SW480 (cell line): ENCODE data around the gene NELL1.

Experiments
- DNase-seq: peaks from one replicate; pipeline ENCODE4 v3.0.0-alpha.2; 2016; ENCODE audit warnings: low spot score

Gene NELL1

DNA sequence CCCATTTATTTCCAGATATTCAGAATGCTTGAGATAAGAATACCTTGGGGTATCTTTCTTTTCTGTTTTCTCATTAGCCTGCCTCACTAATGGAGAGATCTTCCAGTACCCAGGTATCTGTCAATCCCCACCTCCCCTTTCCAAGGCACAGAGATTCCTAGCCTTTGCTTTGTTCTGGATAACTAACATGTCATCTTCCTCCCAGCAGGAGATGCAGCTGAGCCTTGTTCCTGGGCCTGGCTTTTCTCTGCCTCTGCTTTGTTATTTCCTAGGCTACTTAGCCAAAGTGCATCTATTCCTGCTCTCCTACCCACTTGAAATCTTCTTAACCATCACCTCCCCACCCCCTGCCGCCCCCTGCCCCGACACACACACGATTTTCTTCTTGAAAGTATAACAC, 297.1 kb downstream of the NELL1 start:
- no peak for DNase-seq

DNA sequence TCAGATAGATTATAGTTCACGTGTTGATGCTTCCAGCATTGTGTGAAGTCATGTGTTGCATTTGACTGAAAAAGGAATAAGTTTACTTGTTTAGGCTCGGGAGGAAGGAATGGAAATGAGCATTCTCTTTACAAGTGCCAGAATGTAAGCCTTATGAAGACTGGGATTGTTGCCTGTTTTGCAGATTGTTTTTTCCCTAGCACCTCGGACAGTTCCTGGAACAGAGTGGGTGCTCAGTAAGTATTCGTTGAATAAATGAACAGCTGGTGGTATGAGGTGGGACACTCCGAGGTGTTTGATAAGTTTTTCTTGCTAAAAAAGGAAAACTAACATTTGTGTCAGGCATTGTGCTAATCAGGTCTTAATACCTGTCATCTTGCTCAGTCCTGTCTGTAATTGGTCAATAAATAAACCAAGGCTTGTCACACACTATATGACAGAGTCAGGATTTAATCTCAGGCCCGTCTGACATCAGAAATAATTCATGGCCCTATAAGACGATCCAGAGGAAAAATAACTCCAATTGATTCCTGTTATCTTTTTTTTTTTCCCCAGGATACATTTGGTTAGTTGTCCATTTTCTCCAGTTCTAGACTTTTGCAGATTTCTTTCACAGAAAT, 304.7 kb downstream of the NELL1 start:
- no peak for DNase-seq

DNA sequence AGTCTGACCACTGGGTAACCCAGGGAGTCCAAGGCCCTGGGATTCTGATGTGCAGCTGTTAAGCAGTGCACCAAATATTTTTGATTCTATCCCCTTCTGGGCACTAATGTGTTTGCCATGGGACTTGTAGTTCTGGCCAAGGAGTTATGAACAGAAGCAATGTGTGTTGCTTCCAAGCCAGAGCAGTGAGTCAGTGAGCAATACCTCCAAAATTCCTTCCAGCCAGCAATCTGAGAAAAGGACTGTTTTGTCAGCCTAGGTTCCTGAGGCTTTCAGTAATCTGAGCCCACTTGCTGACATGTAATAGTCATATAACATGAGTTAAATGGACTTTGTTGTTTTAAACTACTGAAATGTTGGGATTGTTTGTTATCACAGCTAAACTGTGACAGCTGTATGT, 311.4 kb downstream of the NELL1 start:
- DNase-seq = no peak

DNA sequence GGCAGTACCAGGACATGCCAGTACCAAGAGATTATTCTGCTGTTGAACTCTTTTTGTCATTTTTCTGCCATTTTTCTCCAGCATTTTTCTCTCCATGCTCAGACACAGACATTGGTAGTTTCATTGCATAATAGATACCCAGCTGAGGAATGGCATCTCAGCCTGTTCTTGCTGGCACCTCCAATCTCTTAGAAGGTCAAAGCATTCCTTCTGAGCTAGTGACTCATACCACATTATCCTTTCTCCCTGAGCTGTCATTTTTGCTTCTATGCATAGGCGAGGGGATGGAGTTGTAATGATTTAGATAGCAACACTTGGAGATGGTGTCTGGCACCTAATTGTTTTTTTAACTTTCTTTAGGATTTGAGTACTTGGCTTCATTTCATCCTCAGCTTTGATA, 321.1 kb downstream of the NELL1 start:
- no peak for DNase-seq

DNA sequence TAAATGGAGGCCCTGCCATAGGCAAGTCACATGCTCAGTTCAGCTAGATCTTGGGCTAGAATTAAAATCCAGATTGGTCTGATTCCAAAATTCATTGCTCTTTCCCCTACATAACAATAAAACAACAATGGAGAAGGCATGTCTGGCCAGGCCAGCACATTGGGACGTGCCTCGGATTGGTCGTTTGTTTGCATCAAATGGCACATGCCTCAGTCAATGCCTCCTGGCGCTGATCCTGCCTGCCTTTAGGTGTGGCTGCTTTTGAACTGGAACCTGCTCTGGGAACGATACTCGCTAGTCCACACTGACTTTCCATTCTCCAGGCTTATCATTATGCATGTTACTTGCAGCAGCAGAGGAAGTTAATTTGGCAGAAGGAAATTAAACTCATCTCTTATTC, 322.1 kb downstream of the NELL1 start:
- no peak for DNase-seq

DNA sequence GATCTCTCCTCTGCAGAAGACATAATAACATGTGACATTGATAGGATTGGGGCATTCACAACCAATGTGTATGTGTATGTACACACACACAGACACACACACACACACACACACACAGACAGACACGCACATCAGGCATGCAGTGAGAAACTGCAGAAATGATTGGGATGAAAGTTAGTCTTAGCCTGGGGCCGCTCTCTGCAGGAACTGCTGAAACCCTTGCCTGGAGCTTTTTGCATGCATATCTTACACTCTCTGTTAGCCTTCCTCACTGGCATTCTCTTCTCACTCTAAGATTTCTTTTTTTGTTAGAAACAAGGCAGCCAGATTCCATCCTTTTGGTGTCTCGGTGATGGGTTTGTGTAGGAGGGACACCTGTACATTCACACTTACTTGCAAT, 337.9 kb downstream of the NELL1 start:
- no peak for DNase-seq

DNA sequence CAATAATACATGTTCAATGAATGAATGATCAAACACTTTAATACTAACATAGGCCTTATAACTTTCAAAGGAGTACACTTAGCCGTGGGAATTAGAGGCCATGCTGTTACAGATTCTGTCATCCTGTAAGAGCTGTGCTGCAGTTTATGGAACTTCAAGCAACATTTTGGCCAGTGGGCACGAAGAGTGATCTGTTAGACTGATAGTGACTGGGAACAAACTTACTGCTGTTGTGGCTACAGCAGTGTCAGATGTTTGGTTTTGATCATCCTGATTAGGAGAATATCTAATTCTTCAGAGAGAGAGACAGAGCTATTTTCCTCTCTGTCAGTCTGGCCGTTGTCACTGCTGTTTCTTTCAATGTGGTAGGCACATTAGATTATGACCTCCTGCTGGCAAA, 348.9 kb downstream of the NELL1 start:
- DNase-seq = no peak

DNA sequence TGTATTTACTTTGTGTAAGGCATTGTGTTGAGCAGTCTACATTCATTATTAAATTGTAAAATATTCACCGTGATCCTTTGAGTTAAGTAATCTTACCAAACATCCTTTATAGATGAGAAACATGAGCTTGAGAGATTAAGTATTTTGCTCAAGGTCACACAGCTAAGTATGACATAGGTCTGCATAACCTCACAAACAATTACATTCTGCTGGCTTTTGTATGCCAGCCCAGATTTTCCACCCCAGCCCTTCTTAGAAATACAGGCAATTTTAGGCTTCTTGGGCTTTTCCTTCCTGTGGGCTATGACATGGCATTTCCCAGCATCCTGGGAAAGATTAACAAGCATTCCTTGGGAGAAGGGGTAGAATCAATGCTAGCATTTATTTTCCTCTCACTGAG, 357.3 kb downstream of the NELL1 start:
- no peak for DNase-seq

DNA sequence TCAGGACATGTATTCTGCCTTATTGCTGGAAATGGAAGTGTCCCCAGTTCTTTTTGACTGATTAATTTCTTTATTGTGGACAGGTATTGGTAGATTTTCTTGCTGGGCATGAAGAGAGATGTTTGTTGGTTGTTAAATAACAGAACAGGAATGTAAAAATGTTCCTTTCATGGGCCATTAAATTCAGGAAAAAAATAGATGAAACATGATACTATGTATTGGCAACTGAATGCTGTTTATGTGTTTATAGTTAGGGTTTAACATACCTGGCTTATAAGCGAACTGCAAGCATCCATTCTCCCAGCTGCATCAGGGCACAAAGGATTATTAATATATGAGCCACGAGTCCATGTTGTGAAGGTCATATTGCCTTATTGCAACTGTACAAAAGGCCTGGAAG, 368.5 kb downstream of the NELL1 start:
- no peak for DNase-seq

DNA sequence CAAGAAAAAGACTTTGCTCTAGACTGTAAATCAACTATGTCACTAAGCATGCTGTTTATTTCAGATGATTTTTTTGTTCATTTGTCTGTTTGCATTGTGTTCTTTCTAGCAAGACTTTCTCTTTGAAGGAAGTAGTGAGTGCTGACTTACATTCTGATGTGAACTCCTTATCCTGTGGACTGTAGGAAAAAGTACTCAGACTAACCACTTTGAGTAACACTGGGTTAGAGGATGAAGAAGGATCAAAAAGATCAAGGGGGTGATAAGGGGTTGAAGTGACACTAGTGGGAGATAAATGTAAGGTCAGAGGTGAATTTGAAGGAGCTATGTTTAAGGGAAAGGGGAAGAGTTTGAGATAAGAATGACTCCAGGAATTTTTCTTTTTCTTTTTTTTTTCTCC, 369.4 kb downstream of the NELL1 start:
- no peak for DNase-seq

DNA sequence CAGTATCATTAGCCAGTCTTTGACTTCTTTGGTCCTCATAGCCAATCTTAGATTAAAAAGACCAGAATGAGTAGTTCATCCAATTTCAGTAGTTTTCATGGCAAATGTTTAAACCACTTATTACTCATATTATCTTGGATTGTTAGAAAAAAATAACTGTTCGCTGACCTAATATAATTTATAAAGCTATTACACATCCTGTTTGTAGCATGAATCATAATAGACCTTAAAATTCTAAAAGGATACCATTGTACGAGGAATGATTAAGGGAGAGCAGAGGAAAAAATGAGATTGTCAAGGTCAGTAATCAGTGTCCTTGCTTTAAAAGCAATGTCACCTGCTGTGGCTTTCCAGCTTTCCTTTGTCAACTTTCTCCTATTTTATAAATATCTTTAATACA, 371.2 kb downstream of the NELL1 start:
- DNase-seq = no peak

DNA sequence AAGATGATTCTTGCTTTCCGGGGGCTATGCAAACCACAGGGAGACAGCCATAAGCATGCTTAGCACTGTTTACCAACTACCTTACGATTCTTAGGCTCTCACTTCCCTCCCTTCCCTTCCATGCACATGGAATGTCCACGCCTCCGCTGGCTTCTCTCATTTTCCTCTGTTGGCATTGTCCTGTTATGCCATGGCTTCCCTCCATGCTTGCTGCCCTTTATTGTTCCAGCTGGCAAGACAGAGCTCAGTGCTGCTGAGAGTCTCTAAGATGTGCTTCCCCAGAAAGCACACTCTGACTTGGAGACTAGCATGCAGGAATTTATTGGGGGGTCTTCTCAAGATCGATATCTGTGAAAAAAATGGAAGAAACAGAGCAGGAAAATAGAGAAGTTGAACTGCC, 379.2 kb downstream of the NELL1 start:
- no peak for DNase-seq

DNA sequence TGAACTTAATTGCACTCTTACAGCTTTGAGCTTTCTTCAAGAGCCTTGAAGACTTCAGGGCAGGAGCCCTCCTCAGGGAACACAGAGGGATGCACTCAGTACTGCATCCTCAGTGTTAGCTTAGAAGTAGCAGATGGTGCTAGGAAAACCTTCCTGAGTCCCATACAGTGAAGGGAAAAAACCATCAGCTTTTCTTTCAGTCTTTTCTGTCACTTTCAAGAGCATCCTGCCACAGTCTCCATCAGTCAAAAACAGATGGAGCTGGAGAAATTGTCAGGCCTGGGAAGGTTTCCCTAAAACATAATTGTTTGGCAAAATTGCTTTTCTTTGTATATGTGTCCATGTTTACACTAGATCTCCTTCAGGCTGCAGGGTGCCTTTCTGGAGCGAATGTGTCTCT, 384.1 kb downstream of the NELL1 start:
- no peak for DNase-seq

DNA sequence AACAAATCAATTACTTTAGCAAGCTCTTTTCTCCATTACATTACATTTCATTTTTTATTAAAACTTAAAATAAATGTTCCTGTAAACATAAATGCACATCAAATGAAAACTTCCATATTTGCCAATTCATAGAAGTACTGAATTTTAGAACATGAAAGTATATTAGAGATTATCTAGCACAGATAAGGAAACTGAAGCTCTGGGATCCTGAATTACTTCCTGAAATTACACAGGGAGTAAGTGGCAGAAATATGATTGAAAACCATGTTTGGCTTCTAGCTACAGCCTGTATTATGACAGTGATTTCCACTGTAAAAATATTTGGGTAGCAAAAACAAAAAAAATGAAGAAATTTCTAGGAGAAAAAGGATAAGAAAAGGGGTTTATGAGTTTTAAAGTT, 387.3 kb downstream of the NELL1 start:
- no peak for DNase-seq

DNA sequence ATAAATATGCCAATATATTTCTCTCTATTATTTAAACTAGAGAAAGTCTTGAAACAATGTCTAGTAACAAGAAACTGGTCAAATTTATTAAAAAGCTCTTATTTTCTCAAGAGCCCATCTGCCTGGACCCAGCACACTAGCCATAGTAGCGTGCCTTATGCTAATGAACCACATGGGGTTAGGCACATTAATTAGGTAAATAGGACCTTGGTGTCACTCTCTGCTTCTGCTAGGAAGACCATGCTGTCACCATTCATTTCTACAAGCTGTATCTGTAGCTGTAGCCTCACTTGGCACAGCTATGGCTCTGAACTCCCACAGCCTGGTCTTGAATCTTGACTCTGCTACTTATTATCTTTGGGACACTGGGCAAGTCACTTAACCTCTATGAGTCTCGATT, 390.5 kb downstream of the NELL1 start:
- DNase-seq = no peak

DNA sequence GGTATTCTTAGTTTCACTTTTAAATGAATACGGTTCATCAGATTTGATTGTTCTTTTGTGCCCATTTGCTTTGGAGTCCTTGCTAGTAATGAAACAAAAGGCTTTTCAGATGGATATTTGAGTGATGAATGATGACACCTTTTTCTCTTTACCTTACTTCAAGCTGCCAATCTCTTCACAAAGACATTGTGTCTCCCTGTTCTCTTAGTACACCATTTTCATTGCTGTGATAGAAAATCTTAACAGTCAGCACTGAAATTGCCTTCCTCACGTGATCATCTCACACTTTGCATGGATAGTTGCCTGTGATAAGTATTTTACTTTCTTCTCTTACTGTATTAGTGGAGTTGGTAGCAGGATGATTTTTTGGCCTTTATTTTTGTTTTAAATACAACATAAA, 396.6 kb downstream of the NELL1 start:
- DNase-seq = no peak

DNA sequence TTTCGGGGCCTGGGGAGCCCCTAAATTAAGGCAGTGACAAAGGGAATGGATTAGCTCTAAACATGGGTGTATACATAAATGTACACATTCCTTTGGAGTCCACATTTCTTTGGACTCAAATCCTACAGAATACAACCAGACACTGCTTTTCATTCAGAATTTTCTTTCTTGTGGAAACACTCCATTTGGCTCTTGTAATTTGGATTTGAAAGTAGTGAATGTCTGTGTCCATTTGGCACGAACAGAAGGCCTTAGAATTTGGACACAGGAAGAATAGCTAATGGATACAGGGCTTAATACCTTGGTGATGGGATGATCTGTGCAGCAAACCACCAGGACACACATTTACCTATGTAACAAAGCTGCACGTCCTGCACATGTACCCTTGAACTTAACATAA, 399.5 kb downstream of the NELL1 start:
- DNase-seq = no peak

DNA sequence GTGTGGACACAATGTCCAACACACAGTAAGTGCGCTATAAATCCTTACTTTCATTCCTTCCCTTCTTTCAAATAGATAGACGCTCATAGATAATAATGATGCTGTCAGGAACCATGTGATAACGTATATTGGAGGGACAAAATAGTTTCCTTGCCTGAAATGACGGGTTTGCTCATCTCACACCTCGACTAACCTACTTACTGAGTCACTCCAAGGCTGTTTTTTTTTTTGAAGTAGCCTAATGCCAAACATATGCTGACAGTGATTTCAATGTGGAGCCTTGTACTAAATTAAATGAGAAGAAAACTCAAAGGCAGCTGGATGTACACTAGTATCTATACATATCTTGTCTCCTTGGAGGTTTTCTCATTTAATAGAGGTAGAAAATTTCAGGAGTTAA, 400.5 kb downstream of the NELL1 start:
- DNase-seq = no peak

DNA sequence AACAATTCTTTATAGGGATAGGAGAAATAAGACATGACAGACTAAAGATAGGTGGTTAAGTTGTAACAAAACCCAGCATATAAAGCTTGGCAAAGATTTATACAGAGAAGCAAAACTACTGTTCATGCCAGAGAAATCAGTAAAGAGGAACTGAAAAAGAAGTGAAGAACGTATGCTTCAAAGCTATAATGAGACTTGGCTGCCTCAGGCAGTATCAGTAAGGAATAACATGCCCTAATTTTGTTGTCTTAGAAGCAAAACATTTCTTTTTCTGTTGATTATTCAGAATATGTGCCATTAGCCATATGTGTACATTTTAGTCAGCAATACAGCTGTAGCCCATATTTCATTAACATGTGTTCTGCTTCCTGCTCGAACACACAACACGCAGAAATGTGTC, 403.2 kb downstream of the NELL1 start:
- DNase-seq = no peak

DNA sequence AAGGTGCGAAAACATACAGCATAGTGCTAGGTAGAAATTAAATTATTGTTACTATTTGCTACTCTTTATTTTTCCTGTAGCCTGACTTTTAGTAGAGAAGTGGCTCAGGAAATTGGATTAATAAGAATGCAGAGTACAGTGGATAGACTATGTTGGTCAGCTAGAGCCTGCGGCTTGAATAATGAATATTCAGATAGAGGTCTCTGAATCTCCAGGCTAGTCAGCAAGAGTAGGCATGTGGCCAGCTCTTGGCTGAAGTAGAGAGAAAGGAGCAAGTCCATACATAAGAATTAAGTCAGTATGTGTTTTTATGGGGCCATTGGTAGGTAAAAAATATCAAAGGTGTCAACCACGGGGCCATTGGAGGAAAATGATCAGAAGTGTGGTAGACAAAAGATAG, 413.5 kb downstream of the NELL1 start:
- DNase-seq = no peak

DNA sequence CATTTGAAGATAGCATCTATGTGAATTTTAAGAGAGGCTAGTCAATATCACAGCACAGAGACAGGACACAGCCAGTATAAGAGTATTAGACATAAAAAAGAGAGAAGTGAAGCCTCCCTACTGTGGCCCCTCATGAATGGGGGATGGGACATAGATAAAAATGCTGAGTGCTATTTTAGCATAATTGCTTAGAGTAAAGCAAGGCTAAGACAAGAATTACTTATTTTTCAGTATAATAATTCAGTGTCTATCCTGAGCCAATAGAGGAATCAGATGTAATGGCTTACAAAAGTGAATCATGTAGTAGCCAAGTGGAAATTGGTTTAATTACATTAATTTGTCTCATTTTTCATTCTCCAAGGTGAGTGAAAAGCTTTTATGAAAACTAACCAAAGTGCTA, 419.5 kb downstream of the NELL1 start:
- DNase-seq = no peak

DNA sequence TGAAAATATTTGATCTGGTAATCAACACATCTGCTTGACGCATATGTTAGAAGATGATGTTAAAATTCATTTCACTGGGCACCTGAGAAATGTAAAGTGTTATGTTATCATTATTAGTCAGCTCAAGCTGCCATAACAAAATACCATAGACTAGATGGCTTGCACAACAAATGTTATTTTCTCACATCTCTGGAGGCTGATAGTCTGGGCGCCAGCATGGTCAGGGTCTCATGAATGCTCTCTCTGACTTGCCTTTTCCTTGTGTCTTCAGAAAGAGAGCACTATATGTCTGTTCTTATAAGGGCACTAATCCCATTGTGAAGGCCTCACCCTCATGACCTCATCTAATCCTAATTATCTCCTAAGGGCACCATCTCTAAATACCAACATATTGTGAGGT, 435.3 kb downstream of the NELL1 start:
- no peak for DNase-seq

DNA sequence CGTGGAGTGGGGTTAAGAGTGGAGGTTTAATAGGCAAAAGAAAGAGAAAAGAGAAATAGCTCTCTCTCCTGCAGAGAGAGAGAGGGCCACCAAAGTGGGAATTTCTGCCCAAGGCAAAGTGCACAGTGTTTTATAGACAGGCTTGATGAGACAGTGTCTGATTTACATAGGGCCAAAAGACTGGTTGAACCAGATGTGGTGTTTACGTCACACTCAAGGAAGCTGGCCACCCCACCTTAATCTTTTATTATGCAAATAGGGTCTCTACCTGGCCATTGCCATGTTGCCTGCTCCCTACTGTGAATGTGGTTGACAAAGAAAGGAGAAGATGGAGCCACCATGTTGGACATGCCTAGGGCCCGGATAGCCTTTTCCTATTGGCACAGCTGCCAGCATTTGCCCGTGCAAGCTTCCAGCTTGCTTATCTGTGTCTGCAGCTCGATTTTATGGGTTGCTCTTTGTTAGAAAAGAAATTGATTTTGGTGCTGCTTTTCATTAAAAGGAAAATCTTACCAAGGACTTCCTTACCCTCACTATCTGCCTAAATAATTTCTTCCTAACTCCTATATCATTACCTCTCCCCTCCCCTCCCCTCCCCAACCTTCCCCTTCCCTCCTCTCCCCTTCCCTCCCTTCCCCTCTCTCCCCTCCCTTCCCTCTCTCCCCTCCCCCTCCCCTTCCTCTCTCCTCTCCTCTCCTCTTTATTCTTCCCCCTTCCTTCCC, 436.0 kb downstream of the NELL1 start:
- DNase-seq = no peak

DNA sequence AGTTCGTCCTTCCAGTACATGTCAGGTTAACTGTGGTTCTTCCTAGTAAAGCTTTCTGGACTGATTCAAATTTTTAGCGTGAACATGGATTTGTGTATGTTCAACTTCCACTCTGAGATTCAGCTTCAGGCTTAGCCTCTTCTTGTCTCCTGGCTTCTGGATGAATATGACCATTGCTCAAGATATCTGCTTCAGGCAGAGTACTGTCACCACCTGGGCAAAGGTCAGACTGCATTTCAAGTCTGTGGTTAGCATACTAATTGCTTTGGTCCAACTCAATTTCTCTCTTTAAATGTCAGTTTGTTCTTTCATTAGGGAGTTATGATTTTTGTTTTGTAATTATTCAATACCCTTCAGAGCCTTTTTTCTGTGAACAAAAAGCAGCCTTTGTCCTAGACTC, 440.0 kb downstream of the NELL1 start:
- DNase-seq = no peak
